GM19397 (cell line): Measurements from ENCODE around the gene GDE1.
"Not testable (repeated sequence)": the region's sequence is repeated elsewhere in the genome, so short reads cannot be mapped to it uniquely, and the experiment has no call there.

Experiments
- ATAC-seq: cut with Tn5 transposase; IDR thresholded peaks from one replicate; pipeline ENCODE4 v1.9.1; 2021; ENCODE audit warnings: mild to moderate bottlenecking, moderate library complexity; ENCODE audit not compliant: unreplicated experiment

GDE1 gene

GRCh38 chr16:19521471-19522396 is at the start of gene GDE1:
Gene GDE1 (minus strand): TSS chr16:19522098. CDS start chr16:19521964, 134 bp downstream.
- ATAC-seq: peak; percentile 75

- ATAC-seq: no peak
These were observed 45.7 kb upstream of the GDE1 start for GRCh38 chr16:19567560-19567959.

- no peak for ATAC-seq
These were observed 44.5 kb upstream of the GDE1 start for GRCh38 chr16:19566362-19566761.

GRCh38 chr16:19563377-19563776 is 41.5 kb upstream of the GDE1 start:
- ATAC-seq: no peak

- ATAC-seq: no peak
These were observed 38.2 kb upstream of the GDE1 start for GRCh38 chr16:19560078-19560477.

GRCh38 chr16:19559242-19559910 is 37.5 kb upstream of the GDE1 start:
- no peak for ATAC-seq

GRCh38 chr16:19555938-19556771 is 34.3 kb upstream of the GDE1 start:
- ATAC-seq: no peak

GRCh38 chr16:19555186-19555937 is 33.5 kb upstream of the GDE1 start, which contains the start of gene VPS35L:
Gene VPS35L (plus strand): TSS chr16:19555703. CDS start chr16:19555730, 27 bp downstream.
- ATAC-seq: peak; percentile 96

GRCh38 chr16:19549673-19550072 is 27.8 kb upstream of the GDE1 start:
- ATAC-seq: no peak

GRCh38 chr16:19548144-19548543 is 26.2 kb upstream of the GDE1 start:
- no peak for ATAC-seq

- not testable (repeated sequence) for ATAC-seq
These were observed 21.5 kb upstream of the GDE1 start for GRCh38 chr16:19543278-19543996.

GRCh38 chr16:19542138-19542821 is 20.4 kb upstream of the GDE1 start:
- no peak for ATAC-seq

- no peak for ATAC-seq
These were observed 18.5 kb upstream of the GDE1 start for GRCh38 chr16:19540241-19540970.

- ATAC-seq: no peak
These were observed 10.7 kb upstream of the GDE1 start for GRCh38 chr16:19532601-19533000.

GRCh38 chr16:19528666-19529065 is 6.8 kb upstream of the GDE1 start:
- ATAC-seq: no peak

GRCh38 chr16:19527161-19527560 is 5.3 kb upstream of the GDE1 start:
- ATAC-seq: no peak

GRCh38 chr16:19525385-19525723 is 3.5 kb upstream of the GDE1 start:
- no peak for ATAC-seq

GRCh38 chr16:19524616-19525384 is 2.9 kb upstream of the GDE1 start:
- no peak for ATAC-seq
